SHP77 (cell line): ENCODE data around the gene NRXN3.

Source experiments
- DNase-seq, 2 experiments: peaks; one replicate each; lab custom pipeline; 2025; lab: John Stamatoyannopoulos, UW

Gene NRXN3

DNA sequence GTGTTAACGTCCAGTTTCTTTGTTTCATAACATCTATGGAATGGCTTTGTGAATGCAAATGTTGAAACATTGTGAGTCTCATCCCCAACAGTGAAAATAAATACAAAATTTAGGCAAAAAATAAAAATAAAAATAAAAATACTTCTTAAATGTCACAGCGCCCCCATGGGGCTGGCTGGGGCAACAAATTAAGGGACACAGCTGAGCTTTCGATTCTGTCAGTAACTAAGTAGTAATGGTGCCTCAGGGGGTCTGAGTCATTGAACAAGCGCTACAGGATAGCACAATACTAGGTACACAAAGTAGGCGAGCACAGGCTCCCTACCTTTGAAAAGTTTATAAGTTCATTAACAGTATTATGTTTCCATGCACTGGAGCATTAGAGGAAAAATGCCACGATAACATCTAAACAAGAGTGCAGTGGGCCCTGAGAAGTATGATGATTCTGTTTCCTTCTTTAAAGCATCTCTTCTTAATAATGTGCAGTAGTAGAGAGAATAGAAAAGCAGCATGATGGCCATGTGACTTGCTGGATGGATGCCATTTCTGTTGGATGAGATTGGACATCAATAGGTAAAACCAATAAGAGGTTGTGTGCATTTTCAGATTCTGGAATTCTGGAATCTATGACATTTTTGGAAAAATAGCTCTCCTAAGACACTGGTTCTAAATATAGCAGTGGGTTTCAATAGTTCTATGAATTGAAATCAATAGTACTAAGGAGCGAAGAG lies 1374.0 kb downstream of the NRXN3 start:
- DNase-seq, result no peak

DNA sequence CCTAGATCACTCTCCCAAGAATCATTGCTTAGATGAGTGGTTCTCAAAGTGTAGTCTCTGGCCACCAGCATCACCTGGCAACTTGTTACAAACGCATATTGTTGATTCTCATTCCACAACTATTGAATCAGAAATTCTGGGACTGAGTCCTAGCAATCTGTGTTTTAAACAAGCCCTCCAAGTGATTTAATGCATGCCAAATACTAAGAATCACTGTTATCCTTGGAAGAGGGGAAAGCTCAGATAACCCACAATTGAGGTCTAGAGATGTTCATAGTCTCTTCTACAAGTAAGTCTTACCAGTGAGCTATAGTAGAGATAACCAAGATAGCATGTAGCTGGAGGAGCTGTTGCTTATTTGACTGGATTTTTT lies 1374.5 kb downstream of the NRXN3 start:
- DNase-seq, result no peak

DNA sequence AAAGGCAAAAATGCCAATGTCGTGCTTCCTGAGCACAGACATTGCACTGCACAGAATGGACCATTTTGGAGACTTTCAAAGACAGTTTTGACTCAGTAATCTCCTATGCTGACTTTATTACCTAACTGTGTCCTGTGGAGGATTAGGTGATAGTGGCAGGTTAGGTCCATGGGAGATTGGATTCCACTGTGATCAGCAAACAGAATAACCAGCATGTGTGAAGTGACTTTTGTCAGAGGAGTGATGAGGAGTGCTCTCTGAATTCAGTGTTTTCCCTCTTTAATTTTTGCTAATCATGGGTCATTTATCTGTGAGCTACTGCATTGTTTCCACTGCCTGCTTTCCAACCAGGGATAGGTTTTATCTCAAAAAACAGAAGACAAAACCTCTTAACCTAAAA lies 1378.7 kb downstream of the NRXN3 start:
- DNase-seq, result no peak

DNA sequence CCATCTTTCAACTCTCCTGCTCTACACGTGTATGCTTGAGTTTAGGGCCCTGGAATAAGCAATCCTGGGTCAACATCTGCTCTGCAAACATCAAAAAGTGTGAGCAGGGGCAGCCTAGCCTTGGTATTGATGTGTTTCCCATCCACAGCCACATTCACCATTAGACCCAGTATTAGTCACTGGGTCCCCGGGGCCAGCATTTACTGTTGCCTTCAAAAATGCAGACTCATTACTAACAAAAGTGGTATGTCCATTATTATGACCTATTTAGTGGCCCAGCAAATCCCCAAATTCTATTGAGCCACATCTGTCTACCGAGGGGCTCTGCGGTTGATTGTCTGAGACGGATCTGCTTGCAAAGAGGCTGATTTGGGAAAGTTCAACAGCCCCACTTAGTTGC lies 1379.3 kb downstream of the NRXN3 start:
- DNase-seq, result no peak

DNA sequence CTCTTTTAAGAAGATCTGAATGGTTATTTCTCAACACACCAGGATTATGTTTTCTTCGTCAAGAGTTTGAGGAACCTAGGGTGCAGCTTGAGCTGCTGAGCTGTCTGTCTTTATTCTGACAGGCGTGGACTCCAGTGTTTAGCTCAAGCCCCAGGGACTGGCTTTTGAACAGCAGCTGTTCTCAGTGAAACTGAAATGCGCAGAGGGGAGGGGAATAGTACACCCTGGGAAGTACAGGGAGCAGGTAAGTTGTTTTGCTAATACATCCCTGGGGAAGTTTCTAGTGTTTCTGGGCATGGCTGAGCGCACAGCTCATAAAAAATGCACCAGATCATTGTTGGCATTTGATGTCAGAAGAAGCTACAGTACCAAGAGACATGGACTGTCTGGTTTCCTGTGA lies 1381.3 kb downstream of the NRXN3 start:
- DNase-seq, result no peak

DNA sequence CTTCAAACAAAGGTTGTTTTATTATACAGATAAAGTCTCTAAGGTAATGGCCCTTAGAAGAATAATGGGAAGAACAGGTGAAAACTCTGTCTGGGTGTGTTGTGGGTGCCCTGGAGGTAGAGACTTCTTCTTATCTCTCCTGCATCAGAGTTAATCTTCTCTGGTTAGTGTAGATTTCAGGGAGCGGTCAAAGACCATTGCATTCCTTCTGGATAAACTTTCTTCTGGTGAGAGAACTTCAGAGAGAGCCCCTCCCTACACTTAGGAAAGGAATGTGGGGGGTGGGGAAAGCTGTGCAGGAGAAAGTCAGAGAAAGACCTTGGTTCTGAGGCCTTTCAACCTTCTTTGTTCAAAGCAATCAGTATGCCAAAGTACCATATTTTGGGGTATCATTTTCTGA lies 1382.6 kb downstream of the NRXN3 start:
- DNase-seq, result no peak

DNA sequence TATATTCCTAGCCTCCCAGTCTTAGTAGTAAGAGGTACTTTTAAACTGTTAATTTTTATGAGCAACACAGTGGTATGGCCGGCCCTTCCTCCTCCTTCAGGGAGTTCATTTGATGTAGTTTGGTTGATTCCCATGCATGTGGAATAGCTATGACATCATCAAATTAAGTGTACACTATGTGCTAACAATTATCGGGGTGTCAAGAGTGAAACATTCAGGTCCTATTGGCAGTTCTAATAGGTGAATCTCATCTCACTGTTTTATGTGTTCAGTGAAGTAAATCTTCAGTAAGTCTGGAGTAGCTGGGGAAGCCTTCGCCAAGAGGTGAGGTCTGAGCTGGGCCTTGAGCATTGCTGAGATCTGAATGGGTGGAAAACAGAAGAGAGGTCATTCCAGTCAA lies 1384.6 kb downstream of the NRXN3 start:
- DNase-seq, result no peak

DNA sequence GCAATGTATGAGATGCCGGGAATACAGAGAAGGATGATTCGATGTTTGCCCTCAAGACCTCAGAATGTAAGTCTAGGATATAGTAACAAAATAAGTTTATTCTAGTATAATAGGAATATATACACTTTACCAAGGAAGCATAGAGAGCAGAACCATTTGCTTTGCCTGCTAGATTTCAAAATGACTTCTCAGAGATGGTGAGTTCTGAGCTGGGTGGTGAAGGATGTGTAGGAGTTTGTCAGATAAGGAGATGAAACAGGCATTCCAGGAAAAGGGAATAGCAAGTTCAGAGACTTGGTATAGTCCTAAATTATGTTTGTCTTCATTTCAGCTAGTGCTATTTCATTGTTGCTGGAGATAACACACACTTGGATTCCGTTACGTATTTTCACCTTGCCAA lies 1385.3 kb downstream of the NRXN3 start:
- no peak for DNase-seq

DNA sequence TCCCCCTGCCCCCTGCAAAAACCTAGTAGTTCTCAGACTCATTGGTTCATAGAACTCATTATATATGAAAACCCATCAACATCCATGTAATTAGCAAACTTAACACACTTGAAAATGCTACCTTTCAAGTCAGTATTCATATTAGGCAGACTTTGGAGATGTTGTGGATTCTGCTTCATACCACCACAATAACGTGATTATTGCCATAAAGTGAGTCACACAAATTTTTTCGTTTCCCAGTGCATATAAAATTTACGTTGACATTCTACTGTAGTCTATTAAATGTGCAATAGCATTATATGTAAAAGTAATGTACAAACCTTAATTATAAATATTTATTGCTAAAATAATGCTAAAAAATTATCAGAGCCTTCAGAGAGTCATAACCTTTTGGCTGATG lies 1387.1 kb downstream of the NRXN3 start:
- no peak for DNase-seq

DNA sequence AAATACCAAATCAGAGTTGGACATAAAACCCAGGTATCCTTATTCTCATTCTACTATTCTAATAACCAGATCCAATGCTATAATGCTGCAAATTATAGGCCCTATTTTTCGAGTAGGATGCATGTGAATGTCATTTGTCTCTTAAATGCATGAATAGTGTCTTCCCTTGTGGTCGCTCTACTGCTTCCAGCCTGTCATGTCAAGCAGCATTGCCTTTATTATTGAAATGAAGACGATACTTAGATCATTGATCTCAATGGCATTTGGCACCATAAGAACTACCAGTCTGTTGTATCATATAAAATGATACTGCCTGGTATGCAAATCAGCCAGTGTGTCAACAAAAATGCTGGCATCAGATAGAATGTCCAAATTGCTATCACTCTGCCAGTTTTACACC lies 1392.0 kb downstream of the NRXN3 start:
- no peak for DNase-seq

DNA sequence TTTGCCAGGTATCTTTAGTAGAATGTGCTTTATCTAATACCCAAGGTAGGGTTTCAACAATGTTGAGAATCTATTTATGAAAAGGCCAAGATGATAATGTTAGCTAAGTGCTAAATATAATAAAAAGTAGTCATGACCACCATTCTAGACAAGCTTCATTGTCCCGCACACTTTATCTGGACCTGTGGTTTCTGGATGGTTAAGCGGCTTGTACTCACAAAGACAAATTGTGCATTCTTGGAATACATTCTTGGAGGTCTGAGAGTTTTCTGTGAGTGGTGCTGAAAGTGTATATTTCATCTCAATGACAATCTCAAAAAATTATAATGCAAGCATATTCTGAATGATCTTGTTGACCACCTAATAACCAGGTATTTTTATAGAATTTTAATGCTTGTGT lies 1394.2 kb downstream of the NRXN3 start:
- DNase-seq, result no peak

DNA sequence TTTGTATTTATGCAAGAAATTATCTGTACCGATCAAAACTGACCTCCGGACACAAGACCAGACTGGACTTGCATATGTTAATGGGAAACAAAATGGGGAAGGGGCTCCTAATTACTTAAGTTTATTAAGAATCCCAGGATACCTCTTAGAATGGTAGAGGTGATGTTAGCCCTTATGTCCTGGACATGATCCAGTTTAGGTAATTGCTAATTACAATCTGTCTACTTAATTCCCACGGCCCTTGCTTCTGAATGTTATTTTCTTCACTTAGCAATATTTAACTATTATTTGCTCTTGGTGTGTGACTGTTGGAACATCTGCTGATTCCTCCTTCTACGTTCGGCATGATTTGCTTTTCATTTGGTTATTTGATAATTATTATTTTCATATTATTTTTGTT lies 1397.1 kb downstream of the NRXN3 start:
- DNase-seq, result no peak

DNA sequence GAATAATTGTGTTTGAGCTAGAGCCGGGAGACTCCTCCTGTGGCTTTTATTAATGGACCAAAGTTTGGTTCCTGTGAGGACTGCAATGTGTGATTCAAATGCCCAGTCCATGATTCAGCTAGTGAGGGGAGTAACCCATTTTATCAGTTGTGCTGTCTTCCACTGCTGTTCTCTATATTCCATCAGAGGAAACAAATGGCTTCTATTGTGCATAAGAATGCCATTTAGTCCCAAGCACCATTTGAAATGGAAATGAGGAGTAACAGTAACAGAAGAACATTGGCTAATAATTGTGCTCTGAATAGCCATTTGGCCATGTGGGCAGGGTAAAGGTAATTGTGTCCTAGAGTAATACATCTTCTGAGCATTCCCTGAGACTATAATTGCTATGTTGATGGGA lies 1398.4 kb downstream of the NRXN3 start:
- DNase-seq, result no peak

DNA sequence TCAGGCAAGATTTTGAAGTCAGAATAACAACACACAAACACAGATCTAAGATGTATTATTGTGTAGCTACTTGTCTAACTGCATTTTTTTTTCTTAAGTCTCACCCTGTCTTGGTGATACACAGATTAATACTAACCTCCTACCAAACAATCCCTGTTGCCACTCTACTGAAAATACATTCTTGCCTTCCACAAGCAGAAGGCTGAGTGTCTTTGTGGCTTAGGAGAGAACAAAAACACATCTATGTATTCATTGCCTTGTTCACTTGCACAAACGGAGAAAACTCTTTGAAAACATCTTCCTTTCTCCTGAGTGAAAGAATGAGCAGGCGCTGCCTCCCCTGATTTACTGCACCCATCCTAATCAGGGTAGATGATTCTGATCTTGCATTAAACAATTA lies 1398.9 kb downstream of the NRXN3 start:
- DNase-seq, result no peak

DNA sequence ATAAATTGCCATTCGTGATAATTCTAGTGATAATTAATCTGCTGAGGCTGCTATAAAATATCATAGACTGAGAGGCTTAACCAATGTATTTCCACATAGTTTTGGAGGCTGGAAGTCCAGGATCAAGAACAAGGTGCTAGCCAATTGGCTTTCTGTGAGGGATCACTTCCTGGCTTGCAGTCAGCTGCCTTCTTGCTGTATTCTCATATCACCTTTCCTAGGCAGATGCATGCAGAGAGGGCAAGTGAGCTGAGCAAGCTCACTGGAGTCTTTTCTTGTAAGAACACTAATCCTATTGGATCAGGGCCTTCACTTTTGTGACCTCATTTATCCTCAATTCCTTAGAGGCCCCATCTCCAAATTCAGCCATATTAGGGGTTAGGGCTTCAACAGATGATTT lies 1400.5 kb downstream of the NRXN3 start:
- no peak for DNase-seq

DNA sequence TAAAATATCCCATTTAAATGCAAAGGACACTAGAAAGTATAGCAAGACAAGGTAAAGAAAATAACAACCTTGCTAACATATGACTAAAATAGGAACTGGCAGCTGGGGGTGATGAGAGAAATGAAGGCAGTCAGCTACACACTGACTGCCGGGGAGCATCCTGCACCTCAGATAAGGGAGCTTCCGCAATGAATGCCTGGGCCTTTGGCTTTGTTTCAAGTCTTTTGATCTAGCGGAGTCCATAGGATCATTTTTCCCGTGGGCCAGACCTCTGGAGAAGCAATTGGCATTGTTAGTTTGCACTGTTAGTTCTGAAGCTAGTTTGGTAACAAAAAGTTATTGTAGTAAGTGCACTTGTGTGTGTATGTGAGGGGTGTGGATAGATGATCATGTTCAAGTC lies 1401.2 kb downstream of the NRXN3 start:
- DNase-seq, result no peak

DNA sequence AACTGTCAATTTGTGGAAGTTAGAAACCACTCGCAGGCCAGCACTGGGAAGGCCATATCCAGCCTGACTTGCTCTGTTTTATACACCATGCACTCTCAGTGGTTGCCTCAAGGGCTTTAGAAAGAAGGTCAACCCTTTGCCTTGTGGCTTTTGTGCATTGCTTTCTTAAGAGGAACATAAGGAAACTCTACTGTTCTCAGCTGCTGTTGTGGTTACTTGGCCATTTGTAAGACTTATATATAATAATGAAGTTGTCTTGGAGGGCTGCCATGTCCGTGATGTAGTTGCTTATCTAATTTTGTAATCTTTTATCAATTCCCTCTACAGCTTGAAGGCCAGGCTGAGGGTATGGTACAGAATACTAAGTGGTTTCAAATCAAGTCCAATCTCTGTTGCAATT lies 1403.3 kb downstream of the NRXN3 start:
- no peak for DNase-seq

DNA sequence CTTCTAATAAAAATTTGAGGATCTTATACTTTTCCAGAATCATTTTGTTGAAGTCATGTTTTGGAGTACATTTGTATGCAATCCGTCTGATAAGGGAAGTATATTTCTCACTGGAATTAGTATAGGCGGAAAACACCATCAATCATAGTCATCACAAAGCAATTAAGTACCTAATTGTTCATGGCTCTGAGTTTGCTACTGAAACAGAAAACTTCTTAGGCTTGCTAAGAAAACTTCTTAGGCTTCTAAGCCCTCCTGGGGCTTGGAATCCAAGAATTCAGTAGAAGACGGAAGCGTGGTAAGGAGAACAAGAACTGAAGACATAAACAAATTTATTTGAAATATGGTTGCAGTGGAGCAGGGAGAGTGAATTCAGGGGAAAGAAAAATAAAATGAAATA lies 1404.9 kb downstream of the NRXN3 start:
- DNase-seq, result no peak

DNA sequence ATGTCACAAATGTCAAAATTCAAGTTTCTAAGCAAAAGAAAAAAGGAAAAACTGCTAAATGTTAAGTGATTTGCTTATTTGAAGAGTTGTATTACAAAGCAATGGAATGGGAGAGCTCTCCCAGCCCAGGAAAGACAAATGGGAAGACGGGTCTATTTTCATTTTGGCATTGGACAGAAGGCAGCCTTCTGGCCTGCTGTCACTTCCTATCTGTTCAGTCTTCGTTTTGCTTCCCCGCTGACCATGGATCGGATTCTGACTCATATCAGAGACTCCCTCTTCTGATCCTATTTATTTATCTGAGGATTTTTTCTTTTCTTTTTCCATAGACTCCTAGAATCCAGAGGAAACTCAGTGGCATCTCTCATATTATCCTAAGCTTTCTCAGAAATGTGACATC lies 1406.3 kb downstream of the NRXN3 start:
- DNase-seq, result no peak

DNA sequence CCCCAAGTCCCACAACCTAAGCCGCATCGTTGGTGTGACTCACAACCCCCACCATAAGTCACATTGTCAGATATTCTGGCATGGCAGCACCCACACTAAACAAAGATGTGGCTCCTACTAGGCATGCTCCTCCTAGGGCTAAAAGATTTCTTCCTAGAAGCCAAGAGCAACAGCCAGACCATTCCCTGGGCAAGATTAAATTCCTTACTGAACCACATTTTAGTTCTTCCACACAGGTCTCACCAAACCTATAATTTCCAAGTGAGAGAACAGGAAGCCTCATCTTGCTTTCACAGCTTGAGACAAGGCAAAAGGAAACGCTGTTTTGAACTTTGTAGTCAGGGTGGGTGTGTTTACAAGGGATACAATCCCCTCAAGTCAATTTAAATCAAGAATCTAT lies 1408.3 kb downstream of the NRXN3 start:
- DNase-seq, result no peak

DNA sequence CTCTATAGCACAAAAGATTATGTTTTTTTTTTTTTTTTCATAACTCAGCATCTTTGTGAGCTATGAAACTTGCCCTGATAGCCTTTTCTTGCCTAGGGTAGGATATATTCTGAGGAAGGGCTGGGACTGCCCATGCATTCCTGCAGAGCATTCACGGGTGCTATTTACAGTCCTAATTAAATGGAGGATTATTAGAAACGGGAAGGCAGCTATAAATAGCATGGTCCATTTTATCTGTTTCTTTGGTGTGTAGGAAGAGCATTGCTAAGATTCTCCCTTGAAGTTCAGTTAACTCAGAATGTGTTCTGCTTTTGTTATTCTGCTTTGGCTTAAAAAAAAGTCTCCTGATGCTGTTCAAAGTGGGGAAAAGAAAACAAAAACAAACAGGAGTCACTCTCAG lies 1410.2 kb downstream of the NRXN3 start:
- DNase-seq, result no peak

DNA sequence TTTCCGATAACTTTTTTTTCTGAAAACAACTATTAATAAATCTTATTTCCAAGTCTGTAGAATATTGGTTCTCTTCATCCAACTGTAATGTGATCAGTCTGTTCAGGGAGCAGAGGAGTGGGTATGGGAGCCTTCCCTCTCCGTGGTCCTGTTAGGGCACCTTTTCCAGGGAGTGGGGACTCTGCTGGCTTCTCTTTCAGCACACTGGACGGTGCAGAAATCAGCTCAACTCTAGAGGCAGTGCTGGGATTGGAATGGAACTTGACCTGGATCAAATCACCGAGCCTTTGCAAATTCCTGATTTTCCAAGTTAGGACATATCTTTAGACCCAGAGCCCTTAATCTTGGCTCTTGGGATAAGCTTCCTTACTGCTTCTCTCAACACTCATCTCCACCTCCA lies 1410.7 kb downstream of the NRXN3 start:
- DNase-seq, result no peak

DNA sequence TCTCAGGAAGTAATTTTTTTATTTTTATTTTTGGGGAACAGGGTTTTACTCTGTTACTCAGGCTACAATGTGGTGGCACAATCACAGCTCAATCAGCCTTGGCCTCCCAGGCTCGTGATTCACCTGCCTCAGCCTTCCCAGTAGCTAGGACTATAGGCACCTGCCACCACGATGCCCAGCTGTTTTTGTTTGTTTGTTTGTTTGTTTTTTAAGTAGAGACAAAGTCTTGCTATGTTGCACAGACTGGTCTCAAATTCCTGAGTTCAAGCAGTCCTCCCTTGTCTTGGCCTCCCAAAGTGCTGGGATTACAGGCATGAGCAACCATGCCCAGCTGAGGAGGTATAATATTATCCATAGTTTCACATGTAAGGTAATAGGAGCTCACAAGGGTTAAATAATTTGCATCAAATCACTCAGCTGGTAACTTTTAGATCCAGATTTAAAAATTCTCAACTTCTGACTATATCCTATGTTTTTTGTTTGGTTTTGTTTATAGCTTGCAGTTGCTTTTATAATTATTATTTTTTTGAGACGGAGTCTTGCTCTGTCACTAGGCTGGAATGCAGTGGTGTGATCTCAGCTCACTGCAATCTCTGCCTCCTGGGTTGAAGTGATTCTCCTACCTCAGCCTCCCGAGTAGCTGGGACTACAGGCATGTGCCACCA lies 1411.9 kb downstream of the NRXN3 start:
- no peak for DNase-seq

DNA sequence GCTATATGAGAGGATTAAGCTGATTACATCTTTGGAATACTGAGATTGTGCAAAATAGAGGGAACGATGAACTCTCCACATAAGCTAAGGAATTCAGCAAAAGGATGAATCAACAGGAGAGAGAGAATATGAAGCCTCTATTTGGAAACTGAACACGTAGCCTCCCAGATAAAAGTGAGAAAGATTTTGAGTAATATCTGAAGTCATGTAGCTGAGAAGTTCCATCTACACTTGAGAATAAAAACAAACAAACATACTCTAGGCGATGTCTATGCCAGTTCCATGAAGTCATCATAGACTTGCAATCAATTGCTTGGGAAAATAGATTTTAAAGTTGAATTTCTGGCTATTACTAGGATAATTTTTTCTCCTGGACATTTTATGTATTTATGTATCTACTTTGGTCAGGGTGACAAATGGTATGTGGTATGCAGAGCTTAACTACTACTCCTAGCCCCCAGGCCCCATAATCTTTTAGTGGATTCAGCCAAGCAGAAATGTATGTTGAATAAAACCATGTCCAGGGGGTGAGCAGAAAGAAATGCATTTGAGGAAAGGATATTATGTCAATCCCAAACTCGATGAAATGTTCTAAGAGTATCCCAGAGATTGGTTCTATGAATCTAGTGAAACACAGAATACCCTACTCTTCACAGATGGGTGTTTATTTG lies 1413.7 kb downstream of the NRXN3 start:
- DNase-seq, result no peak
